Measurements from ENCODE around the gene PTEN.

GRCh38 chr10:87887548-87888289, 24.3 kb downstream of the PTEN start:
- TF ChIP-seq EP300 (IDR thresholded peaks at IDR 0.05; ENCODE audit: borderline replicate concordance) = no peak
- no peak for TF ChIP-seq ZBTB7A (IDR thresholded peaks at IDR 0.05; ENCODE audit: low read depth)
- TF ChIP-seq RAD21 (IDR thresholded peaks at IDR 0.05; ENCODE audit: low read depth) = no peak
